A673 (cell line): ENCODE results near the gene ADGRG2. TPM values are rescaled to one million over a fixed set of nuclear protein-coding genes. Genes with fewer than 3 reads are reported as not detected.

Experiments
- BruUV-seq: library from RNA; stranded (reverse); fragments of 400-500 nt; replicated peaks from 2 replicates; lab custom pipeline; 2021; lab: Mats Ljungman, UMichigan
- CTCF ChIA-PET: fragments of 300-600 bp; sonication (Branson Sonifier 250); formaldehyde crosslinking; loops from one replicate; lab custom pipeline; 2022; ENCODE audit warnings: antibody characterized with exemption; lab: Charles Lee
- POLR2A ChIA-PET: fragments of 300-600 bp; sonication (Branson Sonifier 250); formaldehyde crosslinking; loops from one replicate; lab custom pipeline; 2022; ENCODE audit warnings: antibody characterized with exemption; ENCODE audit not compliant: low non-redundant PET; lab: Charles Lee
- DNase-seq: peaks from one replicate; pipeline ENCODE4 v3.0.0-alpha.2; 2015; ENCODE audit warnings: low spot score
- H3K27ac ChIP-seq: fragments of 200-600 bp; sonication (generic); 2 replicates; pipeline ENCODE4 v1.5.1; 2016; ENCODE audit warnings: mixed run types, low read depth, mild to moderate bottlenecking, mixed read lengths, antibody characterized with exemption, low read length; ENCODE audit not compliant: poor library complexity, severe bottlenecking
- H3K27me3 ChIP-seq: fragments of 200-600 bp; sonication (generic); replicated peaks from 2 replicates; pipeline ENCODE4 v1.6.1; 2017; ENCODE audit warnings: mixed run types, low read depth, mild to moderate bottlenecking, mixed read lengths, antibody characterized with exemption, low read length; ENCODE audit not compliant: insufficient read depth, poor library complexity
- H3K36me3 ChIP-seq: fragments of 200-600 bp; sonication (generic); 2 replicates; pipeline ENCODE4 v1.6.1; 2016; ENCODE audit warnings: mixed run types, mild to moderate bottlenecking, mixed read lengths, antibody characterized with exemption, low read length; ENCODE audit not compliant: insufficient read depth, poor library complexity, severe bottlenecking
- H3K4me1 ChIP-seq: fragments of 200-600 bp; sonication (generic); 2 replicates; pipeline ENCODE4 v1.6.1; 2017; ENCODE audit warnings: mixed run types, mild to moderate bottlenecking, mixed read lengths, antibody characterized with exemption, low read length; ENCODE audit not compliant: insufficient read depth, poor library complexity, severe bottlenecking
- H3K4me3 ChIP-seq: fragments of 200-600 bp; sonication (generic); 2 replicates; pipeline ENCODE4 v1.5.1; 2016; ENCODE audit warnings: low read depth, mixed run types, mild to moderate bottlenecking, mixed read lengths, low read length; ENCODE audit not compliant: poor library complexity, severe bottlenecking
- H3K9me3 ChIP-seq: fragments of 200-600 bp; sonication (generic); 2 replicates; pipeline ENCODE4 v1.6.1; 2016; ENCODE audit warnings: mixed run types, low read depth, mild to moderate bottlenecking, mixed read lengths, antibody characterized with exemption, low read length; ENCODE audit not compliant: poor library complexity, severe bottlenecking
- EZH2 ChIP-seq: fragments of 200-600 bp; sonication (generic); IDR thresholded peaks from 2 replicates; pipeline ENCODE4 v1.6.1; 2017; ENCODE audit warnings: borderline replicate concordance, low read depth, mild to moderate bottlenecking, mixed read lengths, antibody characterized with exemption, low read length; ENCODE audit not compliant: poor library complexity, severe bottlenecking
- intact Hi-C: fragments of 100-400 bp; cut with micrococcal nuclease; formaldehyde crosslinking; loops from one replicate; pipeline ENCODE4 v1.10.0; 2022; ENCODE audit not compliant: unreplicated experiment
- total RNA-seq: library from RNA; stranded (reverse); gene quantifications from 2 replicates; pipeline ENCODE4 v1.2.3, GENCODE V29; 2021
- TF ChIP-seq, protein P1 (sequence below): fragments of 300-800, 200-600 bp; sonication (generic); conservative IDR thresholded peaks from 2 replicates; pipeline ENCODE4 v1.5.1; 2017; ENCODE audit warnings: low read depth, mild to moderate bottlenecking, antibody characterized with exemption, low read length, moderate library complexity, mixed read lengths

The ADGRG2 gene
- total RNA-seq, 1 experiment from 2014 or later: 61.3 TPM

DNA sequence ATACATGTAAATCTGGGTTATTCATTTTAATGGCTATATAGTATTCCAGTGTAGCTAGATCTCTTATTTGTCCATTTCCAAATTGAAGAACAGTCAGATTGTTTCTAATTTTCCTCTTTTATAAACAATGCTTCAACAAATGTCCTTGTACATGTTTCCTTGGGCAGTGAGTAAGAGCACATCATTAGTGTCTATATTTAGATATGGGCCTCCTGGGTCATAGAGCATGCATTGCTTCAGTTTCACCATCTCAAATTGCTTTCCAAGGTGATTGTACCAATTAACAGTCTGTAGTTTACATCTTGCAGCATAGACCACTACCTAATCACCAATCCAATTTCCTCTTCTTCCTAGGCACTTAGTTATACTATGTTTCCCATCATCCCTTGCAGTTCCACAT, 151.8 kb downstream of the ADGRG2 start:
- DNase-seq: no peak
- intact Hi-C loops: no loop called here
- H3K4me3 ChIP-seq: no peak overlapping the region
- ChIA-PET POLR2A (no interaction called here), CTCF (no interaction called here)
- H3K36me3 ChIP-seq: no peaks in the 10 kb centered on the region
- H3K9me3 ChIP-seq: no peaks in the 10 kb centered on the region
- peaks cover 28% of the 10 kb centered on the region for H3K4me1 ChIP-seq
- TF ChIP-seq, protein P1, sequence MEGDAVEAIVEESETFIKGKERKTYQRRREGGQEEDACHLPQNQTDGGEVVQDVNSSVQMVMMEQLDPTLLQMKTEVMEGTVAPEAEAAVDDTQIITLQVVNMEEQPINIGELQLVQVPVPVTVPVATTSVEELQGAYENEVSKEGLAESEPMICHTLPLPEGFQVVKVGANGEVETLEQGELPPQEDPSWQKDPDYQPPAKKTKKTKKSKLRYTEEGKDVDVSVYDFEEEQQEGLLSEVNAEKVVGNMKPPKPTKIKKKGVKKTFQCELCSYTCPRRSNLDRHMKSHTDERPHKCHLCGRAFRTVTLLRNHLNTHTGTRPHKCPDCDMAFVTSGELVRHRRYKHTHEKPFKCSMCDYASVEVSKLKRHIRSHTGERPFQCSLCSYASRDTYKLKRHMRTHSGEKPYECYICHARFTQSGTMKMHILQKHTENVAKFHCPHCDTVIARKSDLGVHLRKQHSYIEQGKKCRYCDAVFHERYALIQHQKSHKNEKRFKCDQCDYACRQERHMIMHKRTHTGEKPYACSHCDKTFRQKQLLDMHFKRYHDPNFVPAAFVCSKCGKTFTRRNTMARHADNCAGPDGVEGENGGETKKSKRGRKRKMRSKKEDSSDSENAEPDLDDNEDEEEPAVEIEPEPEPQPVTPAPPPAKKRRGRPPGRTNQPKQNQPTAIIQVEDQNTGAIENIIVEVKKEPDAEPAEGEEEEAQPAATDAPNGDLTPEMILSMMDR: no peak
- no TSS peak for BruUV-seq
- H3K27ac ChIP-seq: no peak overlapping the region
- H3K27me3 ChIP-seq: no peaks in the 10 kb centered on the region

DNA sequence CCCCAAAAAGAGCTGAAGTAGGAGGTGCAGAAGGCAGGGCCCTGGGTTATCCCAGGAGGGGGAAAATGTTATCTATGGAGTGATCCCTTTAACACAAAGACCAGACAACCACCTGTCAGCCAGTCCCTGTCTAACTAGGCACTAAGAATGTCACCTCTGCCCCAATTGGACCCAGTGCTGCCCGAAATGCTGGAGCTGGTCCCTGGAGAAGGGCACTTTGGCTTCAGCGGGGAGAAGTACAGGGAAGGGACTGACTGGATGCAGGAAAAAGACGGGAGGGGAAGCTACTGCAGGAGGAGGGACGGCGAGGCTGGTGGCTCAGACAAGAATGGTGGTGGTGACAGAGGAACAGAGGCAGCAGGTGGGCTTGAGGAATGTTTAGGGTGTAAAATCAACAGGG, 155.6 kb downstream of the ADGRG2 start:
- TF ChIP-seq, protein P1: no peak
- no peak for TF ChIP-seq EZH2
- BruUV-seq: no TSS peak
- ChIA-PET CTCF (no interaction called here), POLR2A (interaction anchor here (0.7 kb wide), 1 partner anchor 1165 kb away, joined by 16 read pairs; no protein-coding TSS in a partner anchor)
- Histone ChIP-seq H3K4me1 (peaks cover 6% of the 10 kb centered on the region), H3K9me3 (no peaks in the 10 kb centered on the region), H3K36me3 (no peaks in the 10 kb centered on the region), H3K27me3 (no peaks in the 10 kb centered on the region), H3K27ac (no peak overlapping the region), H3K4me3 (no peak overlapping the region)
- intact Hi-C loops: no loop called here
- no peak for DNase-seq

DNA sequence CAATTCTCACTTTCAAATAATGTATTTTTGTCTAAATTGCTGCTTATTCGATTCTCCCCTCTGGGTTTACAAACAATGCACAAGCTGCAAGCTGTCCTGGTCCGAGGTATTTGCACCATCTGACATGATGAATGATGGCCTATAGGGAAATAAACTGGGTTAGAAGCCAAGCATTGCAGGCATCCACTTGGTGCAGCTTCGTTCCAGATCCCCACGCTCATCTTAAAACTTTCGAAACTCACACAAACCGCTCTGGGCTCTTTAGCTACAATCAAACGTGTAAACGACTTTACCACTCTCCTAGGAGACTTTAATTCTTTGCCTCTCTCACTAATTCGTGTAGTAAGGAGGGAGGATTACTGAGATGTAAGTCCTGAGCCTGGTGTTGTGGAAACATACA, 157.4 kb downstream of the ADGRG2 start:
- H3K36me3 ChIP-seq: no peaks in the 10 kb centered on the region
- CTCF ChIA-PET: no interaction called here
- POLR2A ChIA-PET: no interaction called here
- TF ChIP-seq, protein P1: no peak
- TF ChIP-seq EZH2: no peak
- intact Hi-C loops: no loop called here
- H3K27ac ChIP-seq: no peak overlapping the region
- H3K9me3 ChIP-seq: no peaks in the 10 kb centered on the region
- no TSS peak for BruUV-seq
- H3K27me3 ChIP-seq: no peaks in the 10 kb centered on the region
- H3K4me3 ChIP-seq: no peak overlapping the region
- no peak for DNase-seq
- peaks cover 6% of the 10 kb centered on the region for H3K4me1 ChIP-seq
